ENCODE results near the gene NANOS3. TPM values are rescaled to one million over a fixed set of nuclear protein-coding genes. Genes with fewer than 3 reads are reported as not detected.

NANOS3 gene
- total and polyA plus RNA-seq, 9 of the 15 experiments (the other 6 are each of a cell fraction or from before 2014, with no cell fraction given): not detected

DNA sequence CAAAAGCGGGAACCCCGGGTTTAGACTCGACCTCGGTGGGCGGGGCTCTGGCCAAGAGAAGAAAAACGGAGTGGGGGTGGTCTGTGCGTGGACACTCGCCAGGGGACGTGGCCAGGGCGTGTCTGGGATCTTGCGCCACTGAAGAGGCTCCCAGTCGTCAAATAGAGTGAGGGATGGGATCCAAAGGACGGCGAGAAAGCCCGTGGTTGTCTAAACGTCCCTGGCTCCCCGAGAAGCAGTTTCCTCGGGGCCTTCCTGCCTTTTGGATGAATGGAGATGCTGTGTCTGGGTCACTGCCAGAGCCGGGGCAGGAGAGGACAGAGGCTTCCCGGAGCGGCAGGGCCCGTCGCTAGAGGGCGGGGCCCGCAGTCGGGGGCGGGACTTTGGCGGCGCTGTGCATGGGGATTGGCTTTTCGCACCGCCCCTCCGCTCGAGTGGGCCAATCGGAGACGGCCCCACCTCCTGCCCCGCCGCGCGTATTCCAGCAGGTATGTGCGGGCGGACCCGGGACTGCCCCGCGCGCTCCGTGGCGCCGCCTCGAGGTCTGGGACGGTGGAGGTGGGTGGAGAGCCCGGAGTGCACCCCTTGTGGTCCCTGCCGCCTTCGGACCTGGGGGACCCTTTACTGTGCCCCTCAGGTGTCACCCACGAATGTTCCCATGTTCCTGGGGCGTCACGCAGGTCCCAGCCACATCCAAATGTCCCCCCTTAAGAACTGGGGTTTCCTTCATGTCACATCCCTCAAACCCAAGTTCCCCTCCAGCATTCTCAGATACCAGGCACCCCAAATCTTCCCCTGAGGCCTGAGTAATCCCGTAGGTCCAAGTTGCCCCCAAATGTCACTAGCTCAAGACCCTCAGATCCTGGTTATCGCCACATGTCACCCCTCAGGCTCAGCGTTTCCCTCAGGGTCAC is 43.3 kb upstream of the NANOS3 start (continued):
- no peak for TF ChIP-seq SIX5 (IDR thresholded peaks at IDR 0.05; ENCODE audit: borderline replicate concordance in 1 of 2, insufficient read depth in 1 of 2, low read depth in 1 of 2, low read length in 2 of 2)
- TF ChIP-seq CEBPG (CRISPR knock-in tag; IDR thresholded peaks at IDR 0.05): no peak
- TF ChIP-seq CEBPG (tag; conservative IDR thresholded peaks at IDR 0.05 in 1 of 2, IDR thresholded peaks at IDR 0.05 in 1 of 2): no peak
- TF ChIP-seq, protein P1, sequence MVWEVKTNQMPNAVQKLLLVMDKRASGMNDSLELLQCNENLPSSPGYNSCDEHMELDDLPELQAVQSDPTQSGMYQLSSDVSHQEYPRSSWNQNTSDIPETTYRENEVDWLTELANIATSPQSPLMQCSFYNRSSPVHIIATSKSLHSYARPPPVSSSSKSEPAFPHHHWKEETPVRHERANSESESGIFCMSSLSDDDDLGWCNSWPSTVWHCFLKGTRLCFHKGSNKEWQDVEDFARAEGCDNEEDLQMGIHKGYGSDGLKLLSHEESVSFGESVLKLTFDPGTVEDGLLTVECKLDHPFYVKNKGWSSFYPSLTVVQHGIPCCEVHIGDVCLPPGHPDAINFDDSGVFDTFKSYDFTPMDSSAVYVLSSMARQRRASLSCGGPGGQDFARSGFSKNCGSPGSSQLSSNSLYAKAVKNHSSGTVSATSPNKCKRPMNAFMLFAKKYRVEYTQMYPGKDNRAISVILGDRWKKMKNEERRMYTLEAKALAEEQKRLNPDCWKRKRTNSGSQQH (CRISPR knock-in tag; IDR thresholded peaks at IDR 0.05): no peak; the same call in 1 of the 2 replicates
- no peak for TF ChIP-seq KAT8 (IDR thresholded peaks at IDR 0.05; ENCODE audit: low read depth)
- no peak for TF ChIP-seq POLR3A (IDR thresholded peaks at IDR 0.05; ENCODE audit: borderline replicate concordance, extremely low read depth, insufficient read depth, insufficient read length)
- TF ChIP-seq SOX6 (IDR thresholded peaks at IDR 0.05): 0 out of 2 replicates have a peak, but pooled peaks have one; percentile 31
- TF ChIP-seq, protein P2, sequence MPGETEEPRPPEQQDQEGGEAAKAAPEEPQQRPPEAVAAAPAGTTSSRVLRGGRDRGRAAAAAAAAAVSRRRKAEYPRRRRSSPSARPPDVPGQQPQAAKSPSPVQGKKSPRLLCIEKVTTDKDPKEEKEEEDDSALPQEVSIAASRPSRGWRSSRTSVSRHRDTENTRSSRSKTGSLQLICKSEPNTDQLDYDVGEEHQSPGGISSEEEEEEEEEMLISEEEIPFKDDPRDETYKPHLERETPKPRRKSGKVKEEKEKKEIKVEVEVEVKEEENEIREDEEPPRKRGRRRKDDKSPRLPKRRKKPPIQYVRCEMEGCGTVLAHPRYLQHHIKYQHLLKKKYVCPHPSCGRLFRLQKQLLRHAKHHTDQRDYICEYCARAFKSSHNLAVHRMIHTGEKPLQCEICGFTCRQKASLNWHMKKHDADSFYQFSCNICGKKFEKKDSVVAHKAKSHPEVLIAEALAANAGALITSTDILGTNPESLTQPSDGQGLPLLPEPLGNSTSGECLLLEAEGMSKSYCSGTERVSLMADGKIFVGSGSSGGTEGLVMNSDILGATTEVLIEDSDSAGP (CRISPR knock-in tag; IDR thresholded peaks at IDR 0.05): no peak
- no peak for TF ChIP-seq ZNF79 (CRISPR knock-in tag; IDR thresholded peaks at IDR 0.05; ENCODE audit: low read depth)
- no peak for TF ChIP-seq ZNF778 (CRISPR knock-in tag; IDR thresholded peaks at IDR 0.05)
- TF ChIP-seq C11orf30 (IDR thresholded peaks at IDR 0.05; ENCODE audit: low read depth): no peak
- TF ChIP-seq LARP7 (IDR thresholded peaks at IDR 0.05): no peak
- no peak for TF ChIP-seq CBX3 (IDR thresholded peaks at IDR 0.05; ENCODE audit: borderline replicate concordance in 1 of 2, low read length in 2 of 2)
- no peak for TF ChIP-seq HLTF (IDR thresholded peaks at IDR 0.05)
- TF ChIP-seq, protein P3, sequence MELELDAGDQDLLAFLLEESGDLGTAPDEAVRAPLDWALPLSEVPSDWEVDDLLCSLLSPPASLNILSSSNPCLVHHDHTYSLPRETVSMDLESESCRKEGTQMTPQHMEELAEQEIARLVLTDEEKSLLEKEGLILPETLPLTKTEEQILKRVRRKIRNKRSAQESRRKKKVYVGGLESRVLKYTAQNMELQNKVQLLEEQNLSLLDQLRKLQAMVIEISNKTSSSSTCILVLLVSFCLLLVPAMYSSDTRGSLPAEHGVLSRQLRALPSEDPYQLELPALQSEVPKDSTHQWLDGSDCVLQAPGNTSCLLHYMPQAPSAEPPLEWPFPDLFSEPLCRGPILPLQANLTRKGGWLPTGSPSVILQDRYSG (tag; conservative IDR thresholded peaks at IDR 0.05; ENCODE audit: low read depth): no peak
- no peak for TF ChIP-seq KAT2B (IDR thresholded peaks at IDR 0.05; ENCODE audit: low read depth, low read length)
- no peak for TF ChIP-seq NR4A1 (CRISPR knock-in tag; IDR thresholded peaks at IDR 0.05)
- TF ChIP-seq NR4A1 (tag; IDR thresholded peaks at IDR 0.05): no peak
- TF ChIP-seq SRSF7 (optimal IDR thresholded peaks at IDR 0.05; ENCODE audit: low read depth, low read length): no peak
- peak; percentile 68 for TF ChIP-seq POLR2AphosphoS5 (IDR thresholded peaks at IDR 0.05; ENCODE audit: control insufficient read depth, insufficient read depth, low read depth, low read length)
- no peak for TF ChIP-seq ZNF408 (CRISPR knock-in tag; IDR thresholded peaks at IDR 0.05; ENCODE audit: low read depth)
- peak; percentile 33; the same call in 1 of the 2 replicates for TF ChIP-seq TEAD4 (IDR thresholded peaks at IDR 0.05; ENCODE audit: low read length)
- TF ChIP-seq TEAD4 (CRISPR knock-in tag; IDR thresholded peaks at IDR 0.05; ENCODE audit: borderline replicate concordance): no peak
- no peak; the same call in 1 of the 2 replicates for TF ChIP-seq TCF3 (CRISPR knock-in tag; IDR thresholded peaks at IDR 0.05)
